GM12892 (cell line): Measurements from ENCODE around the gene TRAPPC10.

Experiments
- DNase-seq: peaks from one replicate; pipeline ENCODE4 v3.0.0; 2011; ENCODE audit not compliant: insufficient read length
- FAIRE-seq: peaks from 2 replicates; lab custom pipeline; 2011; peaks lifted over from hg19 to GRCh38; lab: Jason Lieb, UNC
- POLR2A ChIP-seq: IDR thresholded peaks from 2 replicates; pipeline ENCODE4 v1.6.1; 2011; ENCODE audit warnings: low read depth, low read length, control low read depth
- POLR2AphosphoS5 ChIP-seq: IDR thresholded peaks from 2 replicates; pipeline ENCODE4 v1.6.1; 2011; ENCODE audit warnings: low read depth, low read length, control low read depth
- TAF1 ChIP-seq: IDR thresholded peaks from 2 replicates; pipeline ENCODE4 v1.6.1; 2011; ENCODE audit warnings: low read depth, mild to moderate bottlenecking, control low read depth, low read length, borderline replicate concordance

Gene TRAPPC10

GRCh38 chr21:43993420-43993934, 18.6 kb upstream of the TRAPPC10 start:
- DNase-seq (no peak), FAIRE-seq (no peak)
- TF ChIP-seq TAF1 (no peak), POLR2AphosphoS5 (no peak), POLR2A (no peak)

- DNase-seq = no peak
Measured at GRCh38 chr21:43994085-43994484, 18.0 kb upstream of the TRAPPC10 start.

GRCh38 chr21:43994646-43995045, 17.5 kb upstream of the TRAPPC10 start:
- no peak for TF ChIP-seq POLR2AphosphoS5
- TF ChIP-seq TAF1 = no peak
- TF ChIP-seq POLR2A = no peak
- no peak for FAIRE-seq
- DNase-seq = no peak

More at GRCh38 chr21:43994085-43994484, 18.0 kb upstream of the TRAPPC10 start:
- FAIRE-seq = no peak
- TF ChIP-seq POLR2A = no peak
- no peak for TF ChIP-seq POLR2AphosphoS5
- no peak for TF ChIP-seq TAF1

- FAIRE-seq (no peak), DNase-seq (no peak)
- TF ChIP-seq TAF1 = no peak
Measured at GRCh38 chr21:43995521-43996105, 16.5 kb upstream of the TRAPPC10 start.

- TF ChIP-seq POLR2A (no peak), POLR2AphosphoS5 (no peak), TAF1 (no peak)
- FAIRE-seq (no peak), DNase-seq (no peak)
Measured at GRCh38 chr21:43997766-43998742, 14.1 kb upstream of the TRAPPC10 start.

GRCh38 chr21:44000360-44000759, 11.7 kb upstream of the TRAPPC10 start:
- no peak for TF ChIP-seq POLR2A
- TF ChIP-seq TAF1 = no peak
- no peak for DNase-seq

GRCh38 chr21:44002511-44002910, 9.6 kb upstream of the TRAPPC10 start:
- FAIRE-seq = no peak
- DNase-seq = no peak

More at GRCh38 chr21:44000360-44000759, 11.7 kb upstream of the TRAPPC10 start:
- no peak for FAIRE-seq

GRCh38 chr21:44003307-44003966, 8.7 kb upstream of the TRAPPC10 start:
- TF ChIP-seq TAF1 (no peak), POLR2AphosphoS5 (no peak), POLR2A (no peak)
- no peak for FAIRE-seq
- DNase-seq = no peak

More at GRCh38 chr21:44002511-44002910, 9.6 kb upstream of the TRAPPC10 start:
- TF ChIP-seq TAF1 (no peak), POLR2A (no peak), POLR2AphosphoS5 (no peak)

GRCh38 chr21:44005071-44005470, 7.0 kb upstream of the TRAPPC10 start:
- FAIRE-seq (no peak), DNase-seq (no peak)
- TF ChIP-seq TAF1 = no peak
- TF ChIP-seq POLR2A = no peak
- TF ChIP-seq POLR2AphosphoS5 = no peak

- no peak for TF ChIP-seq TAF1
- TF ChIP-seq POLR2AphosphoS5 = no peak
- no peak for TF ChIP-seq POLR2A
- FAIRE-seq (no peak), DNase-seq (no peak)
Measured at GRCh38 chr21:44005593-44005992, 6.5 kb upstream of the TRAPPC10 start.

- DNase-seq (no peak), FAIRE-seq (no peak)
- no peak for TF ChIP-seq POLR2A
- TF ChIP-seq TAF1 = no peak
- no peak for TF ChIP-seq POLR2AphosphoS5
Measured at GRCh38 chr21:44006017-44006619, 6.0 kb upstream of the TRAPPC10 start.

- FAIRE-seq (no peak), DNase-seq (no peak)
- no peak for TF ChIP-seq POLR2AphosphoS5
Measured at GRCh38 chr21:44006656-44007055, 5.5 kb upstream of the TRAPPC10 start.
